A549 (cell line): ENCODE results near the gene RPS6KA3. TPM values are rescaled to one million over a fixed set of nuclear protein-coding genes. Genes with fewer than 3 reads are reported as not detected.

Source experiments
- ATAC-seq, 2 experiments: fragments of 200-7000 bp in 1 of 2; fragments of >200 bp in 1 of 2; cut with Nextera tagmentation in 1 of 2; cut with Tn5 transposase in 1 of 2; 3 replicates each; pipeline versions ENCODE4 v1.8.0 to v1.9.1; 2018 to 2020; ENCODE audit warnings: mild to moderate bottlenecking in 1 of 2, moderate library complexity in 1 of 2
- CTCF ChIA-PET: fragments of 300-600 bp; sonication (Branson Sonifier 250); formaldehyde crosslinking; extraction: SDS; loops from one replicate; lab custom pipeline; 2021; ENCODE audit warnings: antibody characterized with exemption, inconsistent platforms; lab: Yijun Ruan, JAX
- POLR2A ChIA-PET: fragments of 350-600 bp; formaldehyde crosslinking; extraction: SDS; loops from one replicate; lab custom pipeline; 2021; ENCODE audit warnings: antibody characterized with exemption, inconsistent platforms; lab: Yijun Ruan, JAX
- DNase-seq, 2 experiments: peaks; one replicate each; pipeline versions ENCODE4 v3.0.0 to v3.0.0-alpha.2; 2011 to 2016; ENCODE audit warnings: low read depth in 1 of 2, low spot score in 1 of 2
- FAIRE-seq: peaks from 2 replicates; lab custom pipeline; 2011; peaks lifted over from hg19 to GRCh38; lab: Jason Lieb, UNC
- H3K27ac ChIP-seq, 2 experiments: fragments of >200 bp; sonication (Bioruptor Twin); formaldehyde crosslinking; 3 replicates each; pipeline ENCODE4 v1.5.1; 2016 to 2017
- H3K4me1 ChIP-seq: fragments of >200 bp; sonication (Bioruptor Twin); formaldehyde crosslinking; 3 replicates; pipeline ENCODE4 v1.6.1; 2016
- H3K4me2 ChIP-seq: fragments of >200 bp; sonication (Bioruptor Twin); formaldehyde crosslinking; 3 replicates; pipeline ENCODE4 v1.6.1; 2016
- H3K4me3 ChIP-seq: fragments of >200 bp; sonication (Bioruptor Twin); formaldehyde crosslinking; 3 replicates; pipeline ENCODE4 v1.5.1; 2016
- H3K9me3 ChIP-seq: fragments of >200 bp; sonication (Bioruptor Twin); formaldehyde crosslinking; 3 replicates; pipeline ENCODE4 v1.6.1; 2016
- CHD2 ChIP-seq: fragments of 150-350 bp; IDR thresholded peaks from 2 replicates; pipeline ENCODE4 v1.6.1; 2014; ENCODE audit warnings: low read length; ENCODE audit not compliant: partially characterized antibody
- CHD4 ChIP-seq: fragments of 200-600 bp; sonication (generic); IDR thresholded peaks from 2 replicates; pipeline ENCODE4 v1.6.1; 2016; ENCODE audit warnings: antibody characterized with exemption, mild to moderate bottlenecking, borderline replicate concordance
- EHF ChIP-seq: fragments of 250-450 bp; sonication (Bioruptor Pico); IDR thresholded peaks from 2 replicates; pipeline ENCODE4 v1.5.0; 2020; ENCODE audit warnings: mild to moderate bottlenecking
- FOSL2 ChIP-seq, 2 experiments: fragments of 450-650 bp in 1 of 2; fragments of >200 bp in 1 of 2; sonication (Bioruptor Twin) in 1 of 2; formaldehyde crosslinking; IDR thresholded peaks; 2 replicates each; pipeline versions ENCODE4 v1.5.0 to v1.6.1; 2016 to 2020; ENCODE audit warnings: mild to moderate bottlenecking in 1 of 2, moderate library complexity in 1 of 2
- GATA3 ChIP-seq: IDR thresholded peaks from 2 replicates; pipeline ENCODE4 v1.6.1; 2012; ENCODE audit warnings: borderline replicate concordance
- HOXA7 ChIP-seq: fragments of 250-450 bp; sonication (Bioruptor Pico); IDR thresholded peaks from 2 replicates; pipeline ENCODE4 v1.5.0; 2020; ENCODE audit warnings: mild to moderate bottlenecking, moderate library complexity
- HOXB13 ChIP-seq: fragments of 250-450 bp; sonication (Bioruptor Pico); IDR thresholded peaks from 2 replicates; pipeline ENCODE4 v1.5.0; 2020; ENCODE audit warnings: low read depth, mild to moderate bottlenecking, moderate library complexity
- HOXB5 ChIP-seq: fragments of 250-450 bp; sonication (Bioruptor Pico); IDR thresholded peaks from 2 replicates; pipeline ENCODE4 v1.5.0; 2020; ENCODE audit warnings: mild to moderate bottlenecking, moderate library complexity
- MYC ChIP-seq: IDR thresholded peaks from 2 replicates; pipeline ENCODE4 v1.6.1; 2012; ENCODE audit warnings: mild to moderate bottlenecking, inconsistent platforms, low read length, improper control_type of control experiment, borderline replicate concordance
- PHF8 ChIP-seq: fragments of 200-600 bp; sonication (generic); IDR thresholded peaks from 2 replicates; pipeline ENCODE4 v1.6.1; 2016; ENCODE audit warnings: low read depth, mild to moderate bottlenecking, antibody characterized with exemption, moderate library complexity, borderline replicate concordance
- POLR2AphosphoS2 ChIP-seq: conservative IDR thresholded peaks from 2 replicates; pipeline ENCODE4 v1.6.1; 2012; ENCODE audit warnings: low read length, improper control_type of control experiment, inconsistent platforms
- RAD21 ChIP-seq, 2 experiments: fragments of >200 bp in 1 of 2; sonication (Bioruptor Twin) in 1 of 2; formaldehyde crosslinking in 1 of 2; IDR thresholded peaks in 1 of 2; conservative IDR thresholded peaks in 1 of 2; 2 replicates in 1 of 2; 3 replicates in 1 of 2; pipeline ENCODE4 v1.6.1; 2012 to 2018; ENCODE audit warnings: inconsistent platforms in 1 of 2
- RARB ChIP-seq: fragments of 250-450 bp; sonication (Bioruptor Pico); IDR thresholded peaks from 2 replicates; pipeline ENCODE4 v1.8.0; 2021; ENCODE audit warnings: mild to moderate bottlenecking, moderate library complexity
- SMC3 ChIP-seq: fragments of >200 bp; sonication (Bioruptor Twin); formaldehyde crosslinking; IDR thresholded peaks from 3 replicates; pipeline ENCODE4 v1.6.1; 2018; ENCODE audit warnings: inconsistent platforms
- TFCP2L1 ChIP-seq: fragments of 250-450 bp; sonication (Bioruptor Pico); IDR thresholded peaks from 2 replicates; pipeline ENCODE4 v1.5.0; 2021; ENCODE audit warnings: mild to moderate bottlenecking
- TP53 ChIP-seq: fragments of 250-450 bp; sonication (Bioruptor Pico); IDR thresholded peaks from 2 replicates; pipeline ENCODE4 v1.5.0; 2021; ENCODE audit warnings: mild to moderate bottlenecking, moderate library complexity
- ZNF302 ChIP-seq: fragments of 250-450 bp; sonication (Bioruptor Pico); IDR thresholded peaks from 2 replicates; pipeline ENCODE4 v1.9.0; 2021; ENCODE audit warnings: inconsistent platforms, mild to moderate bottlenecking, moderate library complexity
- ZSCAN20 ChIP-seq: fragments of 250-450 bp; sonication (Bioruptor Pico); IDR thresholded peaks from 2 replicates; pipeline ENCODE4 v1.8.0; 2022; ENCODE audit warnings: mild to moderate bottlenecking, moderate library complexity
- WGBS: methylation state at CpG from one replicate; pipeline ENCODE4 v1.1.6; 2017; ENCODE audit errors: missing lambda C conversion rate; 5-methylcytosine and 5-hydroxymethylcytosine counted together
- polyA plus RNA-seq, 4 experiments: library from polyadenylated mRNA; depleted of rRNA in 3 of 4; stranded (reverse); fragments of >200 nt; fragmentation: RNase III in 1 of 4; extraction: RNeasy Plus Mini Kit Qiagen cat#74134 plus additional on column Dnase treatment in 1 of 4; gene quantifications; 2 replicates in 3 of 4; 3 replicates in 1 of 4; pipeline ENCODE4 v1.2.3, GENCODE V29; 2011 to 2017
- TF ChIP-seq, protein P1 (sequence below): fragments of 250-450 bp; sonication (Bioruptor Pico); IDR thresholded peaks from 2 replicates; pipeline ENCODE4 v1.5.0; 2020; ENCODE audit warnings: low read depth, mild to moderate bottlenecking, moderate library complexity
- TF ChIP-seq, protein P2 (sequence below): fragments of >200 bp; sonication (Bioruptor Twin); formaldehyde crosslinking; IDR thresholded peaks from 3 replicates; pipeline ENCODE4 v1.6.1; 2016
- TF ChIP-seq, protein P3 (sequence below): IDR thresholded peaks from 2 replicates; pipeline ENCODE4 v1.6.1; 2012
- TF ChIP-seq, protein P4 (sequence below): fragments of 250-450 bp; sonication (Bioruptor Pico); IDR thresholded peaks from 2 replicates; pipeline ENCODE4 v1.5.0; 2021; ENCODE audit warnings: mild to moderate bottlenecking, moderate library complexity, borderline replicate concordance

RPS6KA3 gene
- polyA plus RNA-seq, 2 of the 4 experiments (the other 2 are of a cell fraction) = 41.1 to 117 TPM

DNA sequence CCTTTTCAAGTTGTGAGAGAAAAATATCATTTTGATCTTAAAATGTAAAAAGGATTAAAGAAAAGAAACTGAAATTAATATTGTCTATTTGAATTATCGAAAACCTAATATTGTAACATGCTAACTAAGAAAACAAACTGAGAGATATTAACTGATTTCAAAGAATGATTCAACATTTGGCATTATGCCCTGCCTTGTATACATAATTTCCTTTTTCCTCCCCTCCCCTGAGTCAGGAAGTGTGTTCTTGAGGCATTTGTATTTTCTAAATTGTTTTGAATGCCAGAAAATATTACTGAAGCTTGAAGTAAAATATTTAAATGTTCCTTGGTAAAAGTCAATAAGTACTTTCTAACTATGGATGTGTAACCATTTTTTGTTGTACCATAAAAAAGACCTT is 49.4 kb downstream of the RPS6KA3 start (continued):
- TF ChIP-seq CHD2 (no peak), PHF8 (no peak), FOSL2 (IDR thresholded peaks at IDR 0.05) (peak; percentile 23; the same call in 1 of the 2 replicates), FOSL2 (CRISPR knock-in tag; IDR thresholded peaks at IDR 0.05) (peak; percentile 39; the same call in 1 of the 2 replicates), HOXB13 (CRISPR knock-in tag) (no peak), ZNF302 (CRISPR knock-in tag) (no peak), SMC3 (no peak), CHD4 (no peak), HOXA7 (CRISPR knock-in tag) (no peak), GATA3 (peak; percentile 34; the same call in 1 of the 2 replicates), HOXB5 (CRISPR knock-in tag) (no peak)
- TF ChIP-seq, protein P1, sequence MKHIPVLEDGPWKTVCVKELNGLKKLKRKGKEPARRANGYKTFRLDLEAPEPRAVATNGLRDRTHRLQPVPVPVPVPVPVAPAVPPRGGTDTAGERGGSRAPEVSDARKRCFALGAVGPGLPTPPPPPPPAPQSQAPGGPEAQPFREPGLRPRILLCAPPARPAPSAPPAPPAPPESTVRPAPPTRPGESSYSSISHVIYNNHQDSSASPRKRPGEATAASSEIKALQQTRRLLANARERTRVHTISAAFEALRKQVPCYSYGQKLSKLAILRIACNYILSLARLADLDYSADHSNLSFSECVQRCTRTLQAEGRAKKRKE (CRISPR knock-in tag) = no peak

DNA sequence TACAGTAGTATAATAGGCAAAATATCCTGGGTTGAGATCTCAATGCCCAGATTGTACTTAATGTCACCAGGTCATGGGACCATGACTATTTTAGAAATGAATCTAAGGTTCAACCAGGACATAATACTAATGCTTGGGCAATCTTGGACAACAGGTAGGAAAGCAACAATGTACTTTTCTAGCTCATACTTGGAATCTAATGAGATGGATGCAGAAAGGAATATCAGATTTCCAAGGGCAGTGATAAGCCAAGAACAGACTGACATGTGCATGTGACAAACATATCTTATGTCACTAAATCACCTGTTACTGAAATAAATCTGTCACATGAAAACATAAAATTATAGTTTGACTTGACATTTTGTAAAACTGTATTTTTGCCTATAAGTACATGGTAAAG is 51.1 kb downstream of the RPS6KA3 start:
- no peak for DNase-seq
- ChIA-PET POLR2A (no interaction called here), CTCF (no interaction called here)
- FAIRE-seq = no peak
- no peak overlapping the region for H3K4me2 ChIP-seq
- H3K4me3 ChIP-seq = no peak overlapping the region
- no peaks in the 10 kb centered on the region for H3K9me3 ChIP-seq
- ATAC-seq = no peak
- peaks cover 53% of the 10 kb centered on the region for H3K4me1 ChIP-seq
- TF ChIP-seq RARB (CRISPR knock-in tag) (no peak), MYC (no peak), RAD21 (conservative IDR thresholded peaks at IDR 0.05 in 1 of 2, IDR thresholded peaks at IDR 0.05 in 1 of 2) (no peak)
- TF ChIP-seq, protein P2, sequence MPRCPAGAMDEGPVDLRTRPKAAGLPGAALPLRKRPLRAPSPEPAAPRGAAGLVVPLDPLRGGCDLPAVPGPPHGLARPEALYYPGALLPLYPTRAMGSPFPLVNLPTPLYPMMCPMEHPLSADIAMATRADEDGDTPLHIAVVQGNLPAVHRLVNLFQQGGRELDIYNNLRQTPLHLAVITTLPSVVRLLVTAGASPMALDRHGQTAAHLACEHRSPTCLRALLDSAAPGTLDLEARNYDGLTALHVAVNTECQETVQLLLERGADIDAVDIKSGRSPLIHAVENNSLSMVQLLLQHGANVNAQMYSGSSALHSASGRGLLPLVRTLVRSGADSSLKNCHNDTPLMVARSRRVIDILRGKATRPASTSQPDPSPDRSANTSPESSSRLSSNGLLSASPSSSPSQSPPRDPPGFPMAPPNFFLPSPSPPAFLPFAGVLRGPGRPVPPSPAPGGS = no peak
- no peak overlapping the region for H3K27ac ChIP-seq

DNA sequence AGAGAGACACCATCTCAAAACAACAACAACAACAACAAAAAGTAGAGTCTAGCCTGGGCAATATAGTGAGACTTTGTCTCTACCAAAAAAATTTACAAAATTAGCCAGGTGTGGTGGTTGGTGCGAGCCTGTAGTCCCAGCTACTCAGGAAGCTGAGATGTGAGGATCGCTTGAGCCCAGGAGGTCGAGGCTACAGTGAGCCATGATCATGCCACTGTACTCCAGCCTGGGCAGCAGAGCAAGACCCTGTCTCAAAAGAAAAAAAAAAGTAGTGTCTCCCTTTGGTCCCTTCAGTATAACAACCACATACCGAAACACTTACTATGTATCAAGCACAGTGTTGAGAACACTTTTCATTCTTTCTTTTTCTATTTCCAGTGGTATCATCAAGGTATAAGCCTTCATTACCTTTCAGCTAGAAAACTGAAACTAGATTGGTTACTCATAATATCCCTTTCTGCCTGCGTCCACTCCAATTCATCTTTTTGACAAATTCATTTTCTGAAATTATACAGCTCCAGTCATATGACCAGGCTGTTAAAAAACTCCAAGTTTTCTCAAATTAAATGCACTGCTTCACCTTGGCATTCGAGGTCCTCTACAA is 54.1 kb downstream of the RPS6KA3 start:
- POLR2A ChIA-PET = no interaction called here
- H3K4me2 ChIP-seq = no peak overlapping the region
- no peak for TF ChIP-seq TFCP2L1 (CRISPR knock-in tag)
- TF ChIP-seq EHF = no peak
- TF ChIP-seq POLR2AphosphoS2 = no peak
- TF ChIP-seq, protein P3, sequence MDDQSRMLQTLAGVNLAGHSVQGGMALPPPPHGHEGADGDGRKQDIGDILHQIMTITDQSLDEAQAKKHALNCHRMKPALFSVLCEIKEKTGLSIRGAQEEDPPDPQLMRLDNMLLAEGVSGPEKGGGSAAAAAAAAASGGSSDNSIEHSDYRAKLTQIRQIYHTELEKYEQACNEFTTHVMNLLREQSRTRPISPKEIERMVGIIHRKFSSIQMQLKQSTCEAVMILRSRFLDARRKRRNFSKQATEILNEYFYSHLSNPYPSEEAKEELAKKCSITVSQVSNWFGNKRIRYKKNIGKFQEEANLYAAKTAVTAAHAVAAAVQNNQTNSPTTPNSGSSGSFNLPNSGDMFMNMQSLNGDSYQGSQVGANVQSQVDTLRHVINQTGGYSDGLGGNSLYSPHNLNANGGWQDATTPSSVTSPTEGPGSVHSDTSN = no peak
- TF ChIP-seq TP53 (CRISPR knock-in tag) = no peak
- no peak for TF ChIP-seq ZSCAN20 (CRISPR knock-in tag)
- no peak for TF ChIP-seq PHF8
- TF ChIP-seq HOXA7 (CRISPR knock-in tag) = no peak
- TF ChIP-seq, protein P4, sequence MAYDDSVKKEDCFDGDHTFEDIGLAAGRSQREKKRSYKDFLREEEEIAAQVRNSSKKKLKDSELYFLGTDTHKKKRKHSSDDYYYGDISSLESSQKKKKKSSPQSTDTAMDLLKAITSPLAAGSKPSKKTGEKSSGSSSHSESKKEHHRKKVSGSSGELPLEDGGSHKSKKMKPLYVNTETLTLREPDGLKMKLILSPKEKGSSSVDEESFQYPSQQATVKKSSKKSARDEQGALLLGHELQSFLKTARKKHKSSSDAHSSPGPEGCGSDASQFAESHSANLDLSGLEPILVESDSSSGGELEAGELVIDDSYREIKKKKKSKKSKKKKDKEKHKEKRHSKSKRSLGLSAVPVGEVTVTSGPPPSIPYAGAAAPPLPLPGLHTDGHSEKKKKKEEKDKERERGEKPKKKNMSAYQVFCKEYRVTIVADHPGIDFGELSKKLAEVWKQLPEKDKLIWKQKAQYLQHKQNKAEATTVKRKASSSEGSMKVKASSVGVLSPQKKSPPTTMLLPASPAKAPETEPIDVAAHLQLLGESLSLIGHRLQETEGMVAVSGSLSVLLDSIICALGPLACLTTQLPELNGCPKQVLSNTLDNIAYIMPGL = no peak
- TF ChIP-seq, all 56 proteins: peak for 0
- H3K27ac ChIP-seq = no peak overlapping the region
- WGBS = 99% methylated on average over 6 of the region's 6 CpGs
- no peaks in the 10 kb centered on the region for H3K9me3 ChIP-seq
- ATAC-seq (no peak), DNase-seq (no peak), FAIRE-seq (no peak)
- H3K4me3 ChIP-seq = no peak overlapping the region
- H3K4me1 ChIP-seq = peaks cover 25% of the 10 kb centered on the region
- CTCF ChIA-PET = no interaction called here
